GM23248 (cell line): Measurements from ENCODE around the gene PALM3. TPM values are rescaled to one million over a fixed set of nuclear protein-coding genes. Genes with fewer than 3 reads are reported as not detected.

Source experiments
- DNase-seq: peaks from one replicate; pipeline ENCODE4 v3.0.0-alpha.2; 2015
- H2AFZ ChIP-seq: fragments of 200-600 bp; sonication (generic); 2 replicates; pipeline ENCODE4 v1.6.1; 2016; ENCODE audit warnings: antibody characterized with exemption
- H3F3A ChIP-seq: fragments of 200-600 bp; sonication (generic); 2 replicates; pipeline ENCODE4 v1.6.1; 2016; ENCODE audit warnings: mild to moderate bottlenecking, antibody characterized with exemption, mixed run types; ENCODE audit not compliant: insufficient read depth
- H3K27ac ChIP-seq: fragments of 200-600 bp; sonication (generic); 2 replicates; pipeline ENCODE4 v1.5.1; 2016; ENCODE audit warnings: mild to moderate bottlenecking
- H3K27me3 ChIP-seq: fragments of 200-600 bp; sonication (generic); replicated peaks from 2 replicates; pipeline ENCODE4 v1.6.1; 2016; ENCODE audit warnings: mild to moderate bottlenecking; ENCODE audit not compliant: insufficient read depth
- H3K36me3 ChIP-seq: fragments of 200-600 bp; sonication (generic); 2 replicates; pipeline ENCODE4 v1.6.1; 2016; ENCODE audit warnings: low read depth, mild to moderate bottlenecking
- H3K4me1 ChIP-seq: fragments of 200-600 bp; sonication (generic); 2 replicates; pipeline ENCODE4 v1.6.1; 2016; ENCODE audit warnings: mild to moderate bottlenecking; ENCODE audit not compliant: insufficient read depth
- H3K4me2 ChIP-seq: fragments of 200-600 bp; sonication (generic); one replicate; pipeline ENCODE4 v1.6.1; 2016; ENCODE audit warnings: mild to moderate bottlenecking; ENCODE audit not compliant: unreplicated experiment
- H3K4me3 ChIP-seq: fragments of 200-600 bp; sonication (generic); 2 replicates; pipeline ENCODE4 v1.5.1; 2016; ENCODE audit warnings: mild to moderate bottlenecking
- H3K79me2 ChIP-seq: fragments of 200-600 bp; sonication (generic); 2 replicates; pipeline ENCODE4 v1.6.1; 2016; ENCODE audit warnings: mild to moderate bottlenecking; ENCODE audit not compliant: insufficient read depth
- H3K9ac ChIP-seq: fragments of 200-600 bp; sonication (generic); 2 replicates; pipeline ENCODE4 v1.6.1; 2016; ENCODE audit warnings: mild to moderate bottlenecking
- H3K9me2 ChIP-seq: fragments of 200-600 bp; sonication (generic); 2 replicates; pipeline ENCODE4 v1.6.1; 2016; ENCODE audit warnings: mixed run types, mild to moderate bottlenecking, moderate library complexity; ENCODE audit not compliant: insufficient read depth
- H3K9me3 ChIP-seq: fragments of 200-600 bp; sonication (generic); one replicate; pipeline ENCODE4 v1.6.1; 2017; ENCODE audit warnings: low read depth
- H4K20me1 ChIP-seq: fragments of 200-600 bp; sonication (generic); 2 replicates; pipeline ENCODE4 v1.6.0; 2016; ENCODE audit not compliant: insufficient read depth
- EZH2 ChIP-seq: fragments of 200-600 bp; sonication (generic); IDR thresholded peaks from 2 replicates; pipeline ENCODE4 v1.6.1; 2018; ENCODE audit warnings: antibody characterized with exemption, mild to moderate bottlenecking; ENCODE audit not compliant: insufficient read depth, poor library complexity, severe bottlenecking
- EZH2phosphoT487 ChIP-seq: fragments of 200-600 bp; sonication (generic); IDR thresholded peaks from 2 replicates; pipeline ENCODE4 v1.6.1; 2018; ENCODE audit warnings: antibody characterized with exemption, moderate library complexity, mild to moderate bottlenecking, low read depth; ENCODE audit not compliant: insufficient read depth
- WGBS, 2 experiments: methylation state at CpG; one replicate each; pipeline ENCODE4 v1.1.6; 2015 to 2017; ENCODE audit warnings: low lambda C conversion rate in 2 of 2, low coverage in 1 of 2; ENCODE audit errors: missing lambda C conversion rate in 2 of 2; 5-methylcytosine and 5-hydroxymethylcytosine counted together
- in situ Hi-C: fragments of 300-500 bp; cut with MboI; formaldehyde crosslinking; loops from 2 replicates; pipeline ENCODE4 v1.15.0; 2020
- polyA plus RNA-seq: library from polyadenylated mRNA; unstranded; fragments of >200 nt; fragmentation: Nextera tagmentation; extraction: Ambion mirVana; gene quantifications from 2 replicates; pipeline ENCODE4 v1.2.1, GENCODE V29; 2016
- total RNA-seq: library from RNA; depleted of rRNA; stranded (reverse); fragments of >200 nt; shearing (Covaris generic); gene quantifications from 2 replicates; pipeline ENCODE4 v1.2.3, GENCODE V29; 2014; rRNA removed

The PALM3 gene, protein sequence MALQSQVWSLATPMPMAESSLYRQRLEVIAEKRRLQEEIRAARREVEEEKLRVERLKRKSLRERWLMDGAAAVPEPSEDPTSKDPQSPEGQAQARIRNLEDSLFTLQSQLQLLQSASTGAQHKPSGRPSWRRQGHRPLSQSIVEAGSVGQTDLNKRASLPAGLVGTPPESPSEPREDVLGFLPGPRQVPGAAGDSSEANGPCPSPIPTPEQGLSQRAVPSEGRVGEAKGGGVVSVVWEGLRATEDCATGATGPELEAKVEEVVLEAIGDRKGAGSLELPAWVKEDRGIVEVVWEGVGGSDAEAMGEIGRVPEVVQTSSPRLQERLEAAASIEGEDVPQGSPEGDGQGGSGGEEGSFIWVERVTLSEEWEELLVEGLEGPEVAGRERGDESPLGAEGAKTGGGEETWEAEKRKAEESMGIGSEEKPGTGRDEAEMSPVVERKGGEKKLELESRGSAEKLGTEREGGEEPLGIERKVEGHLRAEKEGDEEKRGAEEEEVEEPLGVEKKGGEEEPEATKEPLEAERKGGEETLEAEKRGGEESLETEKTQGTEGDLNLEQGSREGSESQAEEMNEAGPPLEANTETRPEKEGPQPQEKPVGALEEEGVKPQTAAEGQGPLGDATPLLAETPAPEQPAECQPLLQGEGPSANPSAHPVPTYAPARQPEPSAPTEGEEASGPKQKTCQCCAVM
- total RNA-seq: 0.25 TPM in 1 of 2 replicates, not detected in the other
- 0.15 TPM in 1 of 2 replicates, not detected in the other for polyA plus RNA-seq

DNA sequence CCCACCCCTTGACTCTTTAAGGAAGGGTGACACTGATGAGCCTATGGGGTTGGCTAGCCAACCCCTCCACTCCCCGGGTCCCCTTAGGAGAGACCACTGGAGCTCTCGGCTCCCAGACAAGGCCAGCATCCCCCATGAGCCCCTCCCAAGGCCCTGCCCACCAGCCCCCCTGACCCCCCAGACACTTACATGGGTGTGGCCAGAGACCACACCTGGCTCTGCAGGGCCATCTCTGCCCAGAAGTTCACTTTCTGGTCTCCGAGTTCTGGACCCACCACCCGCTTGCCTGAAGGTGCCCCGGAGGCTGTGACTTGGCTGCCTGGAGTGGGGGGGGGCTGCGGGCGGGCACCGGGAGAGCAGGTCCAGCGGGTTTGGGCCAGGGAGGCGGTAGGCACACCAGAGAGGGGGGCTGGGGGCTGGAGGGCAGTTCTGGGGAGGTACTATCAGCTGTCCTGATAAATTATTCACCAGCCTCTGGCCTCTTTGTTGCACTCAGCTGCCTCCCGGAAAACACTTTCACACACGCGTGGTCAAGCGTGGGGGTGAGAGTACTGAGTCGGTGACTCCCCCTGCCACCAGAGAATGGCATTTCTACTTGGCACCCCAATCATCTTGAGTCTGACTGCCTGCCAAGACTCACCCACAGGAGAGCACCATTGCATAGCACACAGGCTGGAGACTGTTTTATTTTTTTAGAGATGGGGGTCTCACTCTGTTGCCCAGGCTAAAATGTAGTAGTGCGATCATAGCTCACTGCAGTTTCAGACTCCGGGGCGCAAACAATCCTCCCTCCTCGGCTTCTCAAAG, at the start of gene PALM3:
Gene PALM3 (minus strand): TSS at position 326 of the 807 bp plus-strand sequence. CDS start 96 bp downstream, at position 230.
- DNase-seq: no peak
- 0 out of 2 replicates have a peak within 1 kb of the TSS, but pooled peaks have one; percentile 62 for H2AFZ ChIP-seq
- no peaks in the 10 kb centered on the region for H3K9me3 ChIP-seq

DNA sequence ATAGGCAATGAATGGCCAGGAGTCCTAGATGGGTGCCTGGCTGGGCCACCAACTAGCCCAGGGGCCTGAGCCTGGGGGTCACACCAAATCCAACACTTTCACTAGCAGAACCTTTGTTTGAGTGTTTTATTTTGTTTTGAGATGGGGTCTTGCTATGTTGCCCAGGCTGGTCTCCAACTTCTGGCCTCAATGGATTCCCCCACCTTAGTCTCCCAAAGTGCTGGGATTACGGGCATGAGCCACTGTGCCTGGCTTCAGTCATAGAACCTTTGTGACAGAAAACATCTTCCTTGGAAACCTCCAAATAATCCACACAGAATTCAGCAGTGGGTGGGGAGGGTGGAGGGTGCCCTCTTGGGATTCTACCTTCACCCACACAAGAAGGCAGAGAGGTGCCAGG, 49.6 kb upstream of the PALM3 start:
- Histone ChIP-seq H3K4me2 (no peak overlapping the region), H3K36me3 (no peaks in the 10 kb centered on the region), H2AFZ (no peak overlapping the region), H3K4me3 (no peak overlapping the region), H3K9me3 (no peaks in the 10 kb centered on the region), H3K4me1 (peaks cover 28% of the 10 kb centered on the region), H3K27ac (no peak overlapping the region), H3F3A (no peaks in the 10 kb centered on the region), H3K27me3 (no peaks in the 10 kb centered on the region), H3K9ac (no peak overlapping the region), H3K9me2 (no peaks in the 10 kb centered on the region), H4K20me1 (no peaks in the 10 kb centered on the region), H3K79me2 (peaks cover 82% of the 10 kb centered on the region)
- in situ Hi-C loops: no loop called here
- no peak for TF ChIP-seq EZH2
- TF ChIP-seq EZH2phosphoT487: no peak
- DNase-seq: no peak
- WGBS, 2 experiments: 100% methylated on average over 1 of the region's 1 CpG

More for the DNA sequence above, at the start of gene PALM3:
- TF ChIP-seq EZH2phosphoT487: no peak
- no peak for TF ChIP-seq EZH2
- 69% methylated on average over 15 to 19 of the region's 19 CpGs for WGBS, 2 experiments
- Histone ChIP-seq H4K20me1 (no peaks in the 10 kb centered on the region), H3K4me2 (no peak within 1 kb of the TSS), H3K4me1 (no peaks in the 10 kb centered on the region), H3F3A (no peaks in the 10 kb centered on the region), H3K9ac (no peak within 1 kb of the TSS), H3K4me3 (no peak within 1 kb of the TSS), H3K9me2 (no peaks in the 10 kb centered on the region), H3K27me3 (peaks cover 12% of the 10 kb centered on the region; the same call in 1 of the 2 replicates), H3K79me2 (no peaks in the 10 kb centered on the region), H3K27ac (no peak within 1 kb of the TSS), H3K36me3 (no peaks in the 10 kb centered on the region)
- in situ Hi-C loops: no loop called here

DNA sequence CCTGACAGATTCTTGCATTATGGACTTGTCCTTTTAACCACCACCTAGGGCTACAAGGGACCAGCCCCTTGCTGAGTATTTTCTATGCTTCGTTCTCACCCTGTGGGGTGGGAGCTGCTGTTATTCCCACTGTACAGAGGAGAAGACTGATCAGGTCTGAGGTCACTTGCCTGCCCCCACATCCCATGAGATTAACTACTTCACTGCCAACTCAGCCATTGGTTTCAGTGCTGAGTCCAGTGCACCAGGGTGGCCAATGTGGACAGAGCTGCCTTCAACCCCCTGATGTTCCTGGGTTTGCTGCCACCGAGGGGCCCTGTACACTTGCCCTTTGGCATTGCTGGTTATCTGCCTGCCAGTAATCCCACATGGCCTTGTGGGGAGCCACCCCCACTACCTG, 48.8 kb upstream of the PALM3 start:
- H2AFZ ChIP-seq: no peak overlapping the region
- H3K27ac ChIP-seq: no peak overlapping the region
- in situ Hi-C loops: no loop called here
- no peaks in the 10 kb centered on the region for H4K20me1 ChIP-seq
- no peaks in the 10 kb centered on the region for H3K9me3 ChIP-seq
- no peak overlapping the region for H3K4me2 ChIP-seq
- H3K27me3 ChIP-seq: no peaks in the 10 kb centered on the region
- no peaks in the 10 kb centered on the region for H3K9me2 ChIP-seq
- TF ChIP-seq EZH2: no peak
- TF ChIP-seq EZH2phosphoT487: no peak
- no peak overlapping the region for H3K9ac ChIP-seq
- DNase-seq: no peak
- no peak overlapping the region for H3K4me3 ChIP-seq
- 51 to 57% methylated on average over 2 of the region's 2 CpGs for WGBS, 2 experiments
- peaks cover under 1% of the 10 kb centered on the region; the same call in 1 of the 2 replicates for H3K36me3 ChIP-seq
- H3F3A ChIP-seq: no peaks in the 10 kb centered on the region
- H3K79me2 ChIP-seq: peaks cover 74% of the 10 kb centered on the region
- peaks cover 20% of the 10 kb centered on the region for H3K4me1 ChIP-seq
